Kidney tubule cell (primary cell): Measurements from ENCODE around the gene CENPP.
A peak's percentile ranks its signal among the peaks of the same experiment; 100 is the strongest.

Source experiments
- DNase-seq: peaks from one replicate; pipeline ENCODE4 v3.0.0-alpha.2; 2018; ENCODE audit warnings: low spot score

Gene CENPP

GRCh38 chr9:92598382-92598781, 272.6 kb downstream of the CENPP start:
- DNase-seq: no peak

DNA sequence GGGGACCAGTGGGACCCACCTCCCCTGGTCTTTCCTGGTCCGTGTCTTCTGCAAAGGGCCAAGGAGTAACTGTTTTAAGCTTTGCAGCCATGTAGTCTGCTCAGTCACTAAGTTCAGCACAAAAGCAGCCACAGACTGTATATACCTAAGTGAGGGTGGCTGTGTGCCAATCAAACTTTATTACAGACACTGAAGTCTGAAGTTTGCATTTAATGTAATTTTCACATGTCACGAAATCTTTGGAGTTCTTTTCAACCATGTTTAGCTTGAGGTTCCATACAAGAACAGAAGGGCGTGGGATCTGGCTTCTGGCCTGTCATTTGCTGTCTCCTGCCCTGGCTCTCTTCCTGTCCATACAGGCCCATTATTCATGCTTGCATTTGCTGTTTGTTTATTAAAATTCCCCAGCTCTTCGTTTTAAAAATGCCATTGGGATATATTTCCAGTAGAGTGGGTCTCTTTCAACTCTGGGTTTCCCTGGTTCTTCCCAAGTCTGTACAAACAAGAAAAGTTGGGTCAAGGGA, 274.2 kb downstream of the CENPP start:
- DNase-seq: no peak

DNA sequence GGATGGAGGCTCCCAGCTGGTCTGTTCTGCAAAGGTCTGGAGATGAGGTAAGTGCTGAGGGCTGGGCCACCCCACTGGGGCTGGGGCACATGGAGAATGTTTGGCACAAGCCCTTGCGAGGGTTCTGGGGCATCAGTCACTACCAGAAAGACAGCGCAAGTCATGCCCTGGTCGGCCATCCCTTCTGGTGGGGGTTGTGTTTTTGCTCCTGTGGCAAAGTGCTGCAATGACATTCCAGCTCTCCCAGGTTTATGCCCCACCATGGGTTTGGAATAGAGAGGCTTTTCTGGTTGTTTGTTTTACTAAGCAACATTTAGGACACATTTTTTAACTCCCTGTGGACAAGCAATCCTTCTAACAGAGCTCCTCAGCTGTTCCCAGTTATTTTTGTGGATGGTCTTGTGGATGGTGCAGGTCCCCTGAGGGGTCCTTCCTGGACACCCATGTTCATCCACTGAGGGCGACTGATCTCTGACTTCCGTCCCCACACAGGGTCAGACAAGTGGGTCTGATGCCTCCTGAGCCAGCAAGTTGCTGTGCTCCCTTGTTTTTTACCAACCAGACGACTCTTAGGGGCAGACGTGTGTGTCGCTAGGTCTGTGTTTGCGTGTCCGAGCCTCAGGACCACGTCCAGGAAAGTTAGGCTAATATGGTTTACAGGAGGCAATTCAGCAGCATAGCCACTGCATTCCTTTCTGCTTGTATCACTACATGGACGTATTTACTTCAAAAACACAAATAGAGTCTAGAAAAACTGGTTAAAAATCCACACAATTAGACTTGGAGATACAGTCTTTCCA, 274.9 kb downstream of the CENPP start:
- DNase-seq: peak; percentile 33

GRCh38 chr9:92601451-92601850, 275.7 kb downstream of the CENPP start:
- DNase-seq: no peak

- no peak for DNase-seq
Measured at GRCh38 chr9:92602413-92602812, 276.7 kb downstream of the CENPP start.

- no peak for DNase-seq
Measured at GRCh38 chr9:92603100-92603499, 277.3 kb downstream of the CENPP start.

DNA sequence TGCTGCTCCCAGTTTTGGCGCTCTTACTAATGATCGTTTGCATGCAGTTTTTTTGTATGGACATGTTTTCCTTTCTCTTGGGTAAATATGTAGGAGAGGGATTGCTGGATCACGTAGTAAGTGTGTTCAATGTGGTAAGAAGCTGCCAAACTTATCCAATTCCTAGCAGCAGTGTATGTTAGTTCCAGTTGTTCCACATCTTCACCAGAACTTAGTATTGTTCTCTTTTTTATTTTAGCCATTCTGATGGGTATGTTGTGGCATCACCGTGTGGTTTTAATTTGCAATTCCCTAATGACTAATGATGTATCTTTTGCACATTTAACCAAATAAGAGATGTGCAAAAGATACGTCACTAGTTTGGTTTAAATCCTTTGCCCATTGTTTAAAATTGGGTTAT, 278.2 kb downstream of the CENPP start:
- DNase-seq: no peak

- no peak for DNase-seq
Measured at GRCh38 chr9:92605224-92605623, 279.5 kb downstream of the CENPP start.

DNA sequence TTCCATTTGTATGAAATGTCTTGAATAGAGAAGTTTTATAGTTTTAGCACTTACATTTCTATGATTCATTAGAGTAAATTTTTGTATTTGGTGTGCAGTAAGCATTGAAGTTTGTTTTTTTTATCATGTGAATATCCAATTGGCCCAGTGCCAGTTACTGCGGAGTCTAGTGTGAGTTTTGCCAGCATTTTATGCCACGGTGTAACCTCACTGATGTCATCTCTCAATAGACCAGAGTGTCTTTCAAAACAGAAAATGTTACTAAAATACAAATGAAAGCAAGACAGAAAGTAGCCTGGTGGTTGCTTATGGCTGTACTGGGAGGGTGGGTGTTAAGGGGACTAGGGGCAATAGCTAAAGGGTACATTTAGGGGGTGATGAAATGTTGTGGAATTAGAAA, 281.3 kb downstream of the CENPP start:
- no peak for DNase-seq

DNA sequence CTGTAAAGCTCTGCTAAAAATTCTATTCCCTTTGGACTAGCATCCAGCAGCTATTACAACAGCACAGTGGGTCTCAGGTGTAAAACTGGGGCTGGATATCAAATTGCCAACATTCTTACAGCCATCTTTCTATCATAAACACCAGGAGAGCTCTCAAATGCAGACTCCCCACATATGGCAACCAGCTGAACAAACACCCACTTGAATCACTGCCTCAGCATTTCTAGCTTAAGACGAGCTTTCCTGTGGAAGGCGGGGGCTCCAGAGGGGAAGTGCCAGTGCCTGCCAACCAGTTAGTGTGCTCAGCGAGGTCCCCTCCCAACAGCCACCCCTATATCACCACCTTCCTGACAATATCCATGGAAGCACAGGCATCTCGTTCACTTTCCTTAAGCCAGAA, 282.0 kb downstream of the CENPP start:
- DNase-seq: no peak

DNA sequence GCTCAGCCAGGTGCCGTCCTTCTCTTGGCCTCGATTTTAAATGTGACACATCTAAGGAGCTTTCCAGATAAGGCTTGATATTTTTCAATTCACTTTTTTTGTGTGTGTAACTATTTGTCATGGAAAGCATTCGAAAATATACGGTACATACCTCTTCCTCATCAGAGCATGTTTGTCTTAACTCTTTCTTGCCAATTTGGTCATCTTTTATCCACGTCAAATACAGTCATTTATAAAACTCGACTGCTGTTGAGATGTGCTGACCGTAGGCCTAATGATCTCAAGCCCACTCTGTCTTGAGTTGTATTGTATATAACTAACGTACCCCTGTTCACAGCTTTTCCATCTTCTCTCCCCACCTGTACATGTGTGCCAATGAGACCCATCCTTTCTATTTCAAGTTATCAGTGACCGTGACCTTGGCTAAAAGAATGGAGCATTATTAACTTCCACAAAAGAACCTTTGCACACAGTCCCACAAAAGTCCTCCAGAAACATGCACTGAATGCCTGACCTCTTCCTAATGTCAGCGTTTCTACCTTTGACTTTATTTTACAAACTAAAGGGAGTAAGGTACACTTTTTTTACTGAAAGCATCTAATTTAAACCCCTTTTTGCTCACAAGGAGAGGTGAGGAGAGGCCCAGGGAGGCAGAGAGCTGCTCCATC, 282.6 kb downstream of the CENPP start:
- no peak for DNase-seq

- DNase-seq: peak; percentile 30
Measured at GRCh38 chr9:92608909-92609445, 283.2 kb downstream of the CENPP start.

DNA sequence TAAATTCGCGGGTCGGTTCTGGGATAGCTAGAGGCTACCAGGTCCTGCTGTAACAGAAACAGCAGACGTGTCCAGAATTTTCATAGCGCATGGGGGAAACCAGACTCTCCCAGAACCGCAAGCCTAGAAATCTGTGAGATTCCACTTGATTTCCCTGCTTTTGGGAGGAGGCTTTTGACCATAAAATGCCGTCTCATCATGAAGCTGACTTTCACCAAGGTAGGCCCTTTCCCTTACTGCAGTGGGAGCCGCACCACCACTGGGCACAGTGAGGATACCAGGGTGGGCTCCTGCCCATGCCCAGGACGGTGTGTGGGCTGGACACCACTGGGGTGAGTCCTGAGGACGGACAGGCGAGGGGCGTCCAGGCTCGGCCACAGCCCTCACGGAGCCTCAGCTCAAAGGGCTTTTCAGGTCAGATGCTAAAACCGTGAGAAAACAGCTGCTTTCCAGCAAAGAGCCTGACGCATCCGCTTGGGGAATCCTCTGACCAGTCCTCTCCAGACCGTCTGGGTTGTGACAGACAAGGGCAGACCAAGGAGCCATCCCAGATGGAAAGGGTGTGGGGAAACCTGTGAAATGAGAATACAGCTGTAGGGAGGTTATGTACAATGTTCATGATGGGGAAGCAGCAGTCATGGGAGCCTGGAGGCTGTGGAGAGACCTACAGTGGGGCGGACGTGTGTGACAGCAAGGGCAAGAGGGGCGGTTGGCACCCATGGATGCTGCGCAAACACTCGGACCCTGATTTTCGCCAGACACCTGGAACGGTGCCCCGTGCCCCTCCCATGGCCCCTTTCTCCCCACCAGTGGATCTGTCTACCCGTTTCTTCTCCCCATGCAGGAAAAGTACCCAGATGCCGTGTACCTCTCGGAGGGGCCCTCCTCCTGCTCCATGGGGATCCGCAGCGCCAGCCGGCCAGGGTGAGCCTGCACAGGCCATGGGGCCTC, 285.0 kb downstream of the CENPP start:
- no peak for DNase-seq

- no peak for DNase-seq
Measured at GRCh38 chr9:92611621-92612285, 286.0 kb downstream of the CENPP start.

DNA sequence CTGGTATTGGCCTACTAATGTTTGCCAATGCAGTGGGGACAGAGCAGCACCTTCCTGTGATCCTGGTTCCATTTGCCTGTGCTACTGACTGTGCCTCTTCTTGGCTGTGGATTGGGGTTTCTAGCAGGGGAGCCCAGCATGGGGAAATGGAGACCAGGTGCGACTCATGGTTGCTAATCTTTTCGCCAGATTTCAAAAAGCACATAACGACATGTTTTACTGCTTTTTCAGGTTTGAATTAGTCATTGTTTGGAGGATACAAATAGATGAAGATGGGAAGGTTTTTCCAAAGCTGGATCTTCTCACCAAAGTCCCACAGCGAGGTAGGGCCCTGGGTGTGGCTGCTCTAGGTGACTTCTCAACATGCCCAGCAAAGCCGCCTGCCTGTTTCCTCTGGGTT, 286.5 kb downstream of the CENPP start:
- no peak for DNase-seq

GRCh38 chr9:92612816-92613215, 287.1 kb downstream of the CENPP start:
- DNase-seq: no peak

- DNase-seq: no peak
Measured at GRCh38 chr9:92613268-92614122, 287.7 kb downstream of the CENPP start.

- no peak for DNase-seq
Measured at GRCh38 chr9:92614123-92614510, 288.4 kb downstream of the CENPP start.

- DNase-seq: no peak
Measured at GRCh38 chr9:92614763-92615461, 289.2 kb downstream of the CENPP start.

- no peak for DNase-seq
Measured at GRCh38 chr9:92615790-92616189, 290.0 kb downstream of the CENPP start.
